K562 (cell line): ENCODE data around the gene PDE1A. TPM values are rescaled to one million over a fixed set of nuclear protein-coding genes. Genes with fewer than 3 reads are reported as not detected.

Source experiments
- ATAC-seq: fragments of 200-7000 bp; cut with Tn5 transposase; 3 replicates; pipeline ENCODE4 v1.9.1; 2020; ENCODE audit warnings: moderate library complexity
- BruUV-seq: library from RNA; stranded (reverse); fragments of 400-500 nt; replicated peaks from 2 replicates; lab custom pipeline; 2021; lab: Mats Ljungman, UMichigan
- CTCF ChIA-PET: fragments of 300-600 bp; formaldehyde crosslinking; extraction: SDS; loops from one replicate; lab custom pipeline; 2021; ENCODE audit warnings: low intra/inter-chr PET ratio; lab: Yijun Ruan, JAX
- POLR2A ChIA-PET: fragments of 300-600, 350-650 bp; sonication (Branson Sonifier 250); formaldehyde crosslinking; extraction: SDS; loops from one replicate; lab custom pipeline; 2021; ENCODE audit warnings: antibody characterized with exemption, inconsistent platforms; lab: Yijun Ruan, JAX
- DNase-seq, 4 experiments: peaks; one replicate each; pipeline versions ENCODE4 v3.0.0 to v3.0.0-alpha.2; 2011 to 2018; ENCODE audit warnings: low spot score in 3 of 4, mixed read lengths in 3 of 4; ENCODE audit errors: extremely low read depth in 1 of 4
- FAIRE-seq: peaks from 2 replicates; lab custom pipeline; 2011; peaks lifted over from hg19 to GRCh38; lab: Jason Lieb, UNC
- H2AFZ ChIP-seq: 2 replicates; pipeline ENCODE4 v1.6.0; 2011; ENCODE audit warnings: low read depth, low read length, control low read depth, inconsistent platforms
- H3K27ac ChIP-seq: fragments of 200-600 bp; 3 replicates; pipeline ENCODE4 v1.8.0; 2011; ENCODE audit warnings: low read depth, mild to moderate bottlenecking, control low read depth, inconsistent platforms, low read length, moderate library complexity, mixed read lengths; ENCODE audit errors: extremely low read depth
- H3K27me3 ChIP-seq, 2 experiments: fragments of 300-600 bp in 1 of 2; 2 replicates in 1 of 2; 3 replicates in 1 of 2; pipeline versions ENCODE4 v1.6.0 to v1.8.0; 2011; ENCODE audit warnings: inconsistent platforms in 2 of 2, low read length in 2 of 2, mild to moderate bottlenecking in 1 of 2, mixed read lengths in 1 of 2, moderate library complexity in 1 of 2; ENCODE audit not compliant: control insufficient read depth in 2 of 2, insufficient read depth in 2 of 2
- H3K36me3 ChIP-seq: fragments of 300-600 bp; 3 replicates; pipeline ENCODE4 v1.8.0; 2011; ENCODE audit warnings: mild to moderate bottlenecking, low read length, inconsistent platforms; ENCODE audit not compliant: control insufficient read depth, insufficient read depth
- H3K4me1 ChIP-seq, 2 experiments: fragments of 200-600 bp in 1 of 2; replicated peaks in 1 of 2; 2 replicates in 1 of 2; 3 replicates in 1 of 2; pipeline versions ENCODE4 v1.5.1 to v1.8.0; 2011; ENCODE audit warnings: inconsistent platforms in 2 of 2, low read length in 2 of 2, mild to moderate bottlenecking in 1 of 2, mixed read lengths in 1 of 2, moderate library complexity in 1 of 2; ENCODE audit not compliant: control insufficient read depth in 2 of 2, insufficient read depth in 2 of 2
- H3K4me2 ChIP-seq: 2 replicates; pipeline ENCODE4 v1.6.1; 2011; ENCODE audit warnings: low read length, control low read depth, inconsistent platforms, mixed read lengths; ENCODE audit not compliant: insufficient read depth
- H3K4me3 ChIP-seq: fragments of 200-600 bp; sonication (generic), shearing (Covaris generic); 2 replicates; pipeline ENCODE4 v1.5.1; 2016; ENCODE audit warnings: control low read depth, inconsistent platforms
- H3K79me2 ChIP-seq: fragments of 200-600 bp; 3 replicates; pipeline ENCODE4 v1.8.0; 2011; ENCODE audit warnings: low read length, inconsistent platforms; ENCODE audit not compliant: control insufficient read depth, insufficient read depth
- H3K9ac ChIP-seq, 2 experiments: 2 replicates each; pipeline versions ENCODE4 v1.6.0 to v1.6.1; 2011; ENCODE audit warnings: low read depth in 2 of 2, low read length in 2 of 2, control low read depth in 1 of 2, inconsistent platforms in 1 of 2, mild to moderate bottlenecking in 1 of 2, mixed read lengths in 1 of 2; ENCODE audit not compliant: insufficient read depth in 1 of 2
- H3K9me1 ChIP-seq: one replicate; pipeline ENCODE4 v1.6.0; 2011; ENCODE audit warnings: inconsistent platforms, mild to moderate bottlenecking, low read length, moderate library complexity; ENCODE audit not compliant: control insufficient read depth, insufficient read depth
- H3K9me3 ChIP-seq: replicated peaks from 2 replicates; pipeline ENCODE4 v1.5.1; 2011; ENCODE audit warnings: low read depth, low read length, inconsistent platforms; ENCODE audit not compliant: control insufficient read depth, insufficient read depth
- H4K20me1 ChIP-seq: replicated peaks from 2 replicates; pipeline ENCODE4 v1.6.1; 2011; ENCODE audit warnings: low read length, inconsistent platforms, mixed read lengths; ENCODE audit not compliant: control insufficient read depth, insufficient read depth
- ADNP ChIP-seq: fragments of 200-800 bp; sonication (Bioruptor generic); IDR thresholded peaks from 2 replicates; pipeline ENCODE4 v1.6.1; 2016; ENCODE audit warnings: missing genetic modification characterization, missing compliant biosample characterization
- CLOCK ChIP-seq: fragments of 250-450 bp; sonication (Bioruptor Pico); IDR thresholded peaks from 2 replicates; pipeline ENCODE4 v1.4.0; 2020; ENCODE audit warnings: mild to moderate bottlenecking, moderate library complexity, borderline replicate concordance
- ELF4 ChIP-seq: fragments of 450-650 bp; formaldehyde crosslinking; IDR thresholded peaks from 2 replicates; pipeline ENCODE4 v1.4.0; 2022; ENCODE audit warnings: missing genetic modification characterization
- EP400 ChIP-seq: fragments of 450-650 bp; IDR thresholded peaks from 2 replicates; pipeline ENCODE4 v1.6.1; 2017; ENCODE audit warnings: antibody characterized with exemption, mild to moderate bottlenecking, moderate library complexity
- ERF ChIP-seq: fragments of 450-650 bp; formaldehyde crosslinking; IDR thresholded peaks from 2 replicates; pipeline ENCODE4 v1.4.0; 2020; ENCODE audit warnings: mild to moderate bottlenecking, mixed read lengths
- FOS ChIP-seq: IDR thresholded peaks from 3 replicates; pipeline ENCODE4 v1.6.1; 2011; ENCODE audit not compliant: insufficient read length; ENCODE audit errors: extremely low read depth
- FOSL1 ChIP-seq: fragments of 200-800 bp; sonication (Bioruptor generic); conservative IDR thresholded peaks from 2 replicates; pipeline ENCODE4 v1.6.1; 2016; ENCODE audit warnings: missing genetic modification characterization, missing compliant biosample characterization
- HSF4 ChIP-seq: fragments of 250-450 bp; sonication (Bioruptor Pico); IDR thresholded peaks from 2 replicates; pipeline ENCODE4 v2.1.2; 2022; ENCODE audit warnings: mild to moderate bottlenecking, moderate library complexity, borderline replicate concordance
- PML ChIP-seq: IDR thresholded peaks from 2 replicates; pipeline ENCODE4 v1.6.1; 2012; ENCODE audit warnings: low read length, inconsistent platforms
- RBM15 ChIP-seq: fragments of 200-400 bp; formaldehyde crosslinking; IDR thresholded peaks from 2 replicates; pipeline ENCODE4 v1.6.1; 2018; ENCODE audit warnings: mild to moderate bottlenecking, low read length, moderate library complexity; ENCODE audit not compliant: insufficient read depth
- RBM17 ChIP-seq: fragments of 200-400 bp; formaldehyde crosslinking; IDR thresholded peaks from 2 replicates; pipeline ENCODE4 v1.6.1; 2017; ENCODE audit warnings: low read depth, mild to moderate bottlenecking, low read length, borderline replicate concordance
- RUNX1 ChIP-seq: sonication (generic); IDR thresholded peaks from 2 replicates; pipeline ENCODE4 v1.6.1; 2016; ENCODE audit warnings: antibody characterized with exemption, low read depth
- TCF3 ChIP-seq: sonication (generic); formaldehyde crosslinking; IDR thresholded peaks from 2 replicates; pipeline ENCODE4 v1.4.0; 2020; ENCODE audit warnings: mild to moderate bottlenecking, missing genetic modification reagents
- U2AF1 ChIP-seq: fragments of 200-400 bp; formaldehyde crosslinking; optimal IDR thresholded peaks from 2 replicates; pipeline ENCODE3; 2017; ENCODE audit warnings: mild to moderate bottlenecking, low read depth, low read length, moderate library complexity
- ZC3H11A ChIP-seq: IDR thresholded peaks from 2 replicates; pipeline ENCODE4 v1.6.1; 2012; ENCODE audit warnings: low read depth, low read length, improper control_type of control experiment
- ZC3H8 ChIP-seq: fragments of 450-650 bp; IDR thresholded peaks from 2 replicates; pipeline ENCODE4 v1.6.1; 2017
- ZNF232 ChIP-seq: sonication (generic); formaldehyde crosslinking; IDR thresholded peaks from 2 replicates; pipeline ENCODE4 v1.8.0; 2022; ENCODE audit warnings: mild to moderate bottlenecking, missing genetic modification reagents
- WGBS: fragments of 100-300 bp; shearing (Covaris generic); methylation state at CpG from one replicate; pipeline ENCODE4 v1.1.6; 2016; ENCODE audit warnings: low coverage, mixed read lengths; ENCODE audit not compliant: insufficient coverage; ENCODE audit errors: missing lambda C conversion rate; 5-methylcytosine and 5-hydroxymethylcytosine counted together
- in situ Hi-C: fragments of 300-500 bp; cut with MboI; formaldehyde crosslinking; loops from 4 replicates; pipeline ENCODE4 v1.15.0; 2018; ENCODE audit warnings: inconsistent platforms, mixed read lengths
- intact Hi-C: fragments of 100-400 bp; cut with micrococcal nuclease; formaldehyde crosslinking; loops from 2 replicates; pipeline ENCODE4 v1.14.2; 2022
- polyA plus RNA-seq, 8 experiments: library from polyadenylated mRNA; depleted of rRNA in 4 of 8; stranded (reverse) in 5 of 8; unstranded in 3 of 8; fragments of >200 nt; fragmentation: Nextera tagmentation in 2 of 8; fragmentation: Illumina TruSeq in 1 of 8; extraction: Ambion mirVana in 2 of 8; extraction: Trizol in 1 of 8; gene quantifications; 2 replicates each; pipeline versions ENCODE4 v1.2.1 to v1.2.3, GENCODE V29; 2011 to 2014; ENCODE audit warnings: inconsistent platforms in 1 of 8, missing spikeins in 1 of 8
- total RNA-seq, 7 experiments: library from RNA; depleted of rRNA in 6 of 7; stranded (reverse); fragments of >200 nt in 6 of 7; fragmentation: Illumina TruSeq in 2 of 7; extraction: Trizol in 2 of 7; gene quantifications; 2 replicates each; pipeline versions ENCODE4 v1.2.1 to v1.2.3, GENCODE V29; 2011 to 2021; ENCODE audit warnings: low replicate concordance in 1 of 7
- TF ChIP-seq, protein P1 (sequence below): fragments of 200-800 bp; sonication (Bioruptor generic); IDR thresholded peaks from 2 replicates; pipeline ENCODE4 v1.6.1; 2016; ENCODE audit warnings: missing genetic modification characterization, missing compliant biosample characterization

The PDE1A gene
- total and polyA plus RNA-seq, 9 of the 15 experiments (the other 6 are each of a cell fraction or from before 2014, with no cell fraction given), result 0.14 to 0.91 (median 0.32) TPM

DNA sequence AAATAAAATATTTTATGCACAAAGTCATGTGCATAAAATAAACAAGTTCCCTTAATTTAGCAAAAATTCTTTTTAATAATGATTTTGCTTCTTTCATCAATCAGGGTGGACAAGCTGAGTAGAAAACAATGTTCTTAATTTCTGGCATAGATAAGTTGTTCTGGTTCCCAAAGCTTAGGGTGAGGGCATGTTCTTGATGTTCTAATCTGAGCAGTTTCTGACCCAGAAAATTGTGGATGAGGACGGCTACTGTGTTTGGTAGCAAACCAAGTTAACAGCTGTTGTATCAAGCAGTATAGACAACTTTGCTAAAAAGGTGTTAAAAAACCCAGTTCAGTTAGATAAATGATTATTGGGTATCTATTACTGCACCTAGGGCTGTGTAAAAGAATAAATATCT lies 158.9 kb downstream of the PDE1A start:
- ATAC-seq, result no peak
- CTCF ChIA-PET, result no interaction called here
- no peak for TF ChIP-seq HSF4
- TF ChIP-seq U2AF1, result no peak
- no peak for TF ChIP-seq FOSL1
- TF ChIP-seq RBM17, result no peak
- no peak for TF ChIP-seq TCF3 (CRISPR knock-in tag)
- TF ChIP-seq RUNX1, result no peak
- TF ChIP-seq, protein P1, sequence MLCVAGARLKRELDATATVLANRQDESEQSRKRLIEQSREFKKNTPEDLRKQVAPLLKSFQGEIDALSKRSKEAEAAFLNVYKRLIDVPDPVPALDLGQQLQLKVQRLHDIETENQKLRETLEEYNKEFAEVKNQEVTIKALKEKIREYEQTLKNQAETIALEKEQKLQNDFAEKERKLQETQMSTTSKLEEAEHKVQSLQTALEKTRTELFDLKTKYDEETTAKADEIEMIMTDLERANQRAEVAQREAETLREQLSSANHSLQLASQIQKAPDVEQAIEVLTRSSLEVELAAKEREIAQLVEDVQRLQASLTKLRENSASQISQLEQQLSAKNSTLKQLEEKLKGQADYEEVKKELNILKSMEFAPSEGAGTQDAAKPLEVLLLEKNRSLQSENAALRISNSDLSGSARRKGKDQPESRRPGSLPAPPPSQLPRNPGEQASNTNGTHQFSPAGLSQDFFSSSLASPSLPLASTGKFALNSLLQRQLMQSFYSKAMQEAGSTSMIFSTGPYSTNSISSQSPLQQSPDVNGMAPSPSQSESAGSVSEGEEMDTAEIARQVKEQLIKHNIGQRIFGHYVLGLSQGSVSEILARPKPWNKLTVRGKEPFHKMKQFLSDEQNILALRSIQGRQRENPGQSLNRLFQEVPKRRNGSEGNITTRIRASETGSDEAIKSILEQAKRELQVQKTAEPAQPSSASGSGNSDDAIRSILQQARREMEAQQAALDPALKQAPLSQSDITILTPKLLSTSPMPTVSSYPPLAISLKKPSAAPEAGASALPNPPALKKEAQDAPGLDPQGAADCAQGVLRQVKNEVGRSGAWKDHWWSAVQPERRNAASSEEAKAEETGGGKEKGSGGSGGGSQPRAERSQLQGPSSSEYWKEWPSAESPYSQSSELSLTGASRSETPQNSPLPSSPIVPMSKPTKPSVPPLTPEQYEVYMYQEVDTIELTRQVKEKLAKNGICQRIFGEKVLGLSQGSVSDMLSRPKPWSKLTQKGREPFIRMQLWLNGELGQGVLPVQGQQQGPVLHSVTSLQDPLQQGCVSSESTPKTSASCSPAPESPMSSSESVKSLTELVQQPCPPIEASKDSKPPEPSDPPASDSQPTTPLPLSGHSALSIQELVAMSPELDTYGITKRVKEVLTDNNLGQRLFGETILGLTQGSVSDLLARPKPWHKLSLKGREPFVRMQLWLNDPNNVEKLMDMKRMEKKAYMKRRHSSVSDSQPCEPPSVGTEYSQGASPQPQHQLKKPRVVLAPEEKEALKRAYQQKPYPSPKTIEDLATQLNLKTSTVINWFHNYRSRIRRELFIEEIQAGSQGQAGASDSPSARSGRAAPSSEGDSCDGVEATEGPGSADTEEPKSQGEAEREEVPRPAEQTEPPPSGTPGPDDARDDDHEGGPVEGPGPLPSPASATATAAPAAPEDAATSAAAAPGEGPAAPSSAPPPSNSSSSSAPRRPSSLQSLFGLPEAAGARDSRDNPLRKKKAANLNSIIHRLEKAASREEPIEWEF (CRISPR knock-in tag), result no peak
- no peak for TF ChIP-seq CLOCK (CRISPR knock-in tag)
- no peak for TF ChIP-seq ZNF232 (CRISPR knock-in tag)
- TF ChIP-seq ERF (CRISPR knock-in tag), result no peak
- no peak for TF ChIP-seq ZC3H8
- TF ChIP-seq FOS, result no peak
- no peak for TF ChIP-seq RBM15
- TF ChIP-seq ADNP (tag), result no peak
- TF ChIP-seq PML, result no peak
- no peak for TF ChIP-seq EP400
- TF ChIP-seq ZC3H11A, result no peak
- no peak for TF ChIP-seq ELF4 (CRISPR knock-in tag)

More for the DNA sequence above, 158.9 kb downstream of the PDE1A start:
- Histone ChIP-seq H3K4me2 (no peak overlapping the region), H3K9ac (no peak overlapping the region), H2AFZ (no peak overlapping the region), H3K27me3 (no peaks in the 10 kb centered on the region), H3K9me1 (no peaks in the 10 kb centered on the region), H3K4me3 (no peak overlapping the region), H3K9me3 (no peaks in the 10 kb centered on the region), H3K79me2 (no peaks in the 10 kb centered on the region), H3K4me1 (no peaks in the 10 kb centered on the region), H4K20me1 (no peaks in the 10 kb centered on the region), H3K36me3 (no peaks in the 10 kb centered on the region), H3K27ac (no peak overlapping the region)
- POLR2A ChIA-PET, result no interaction called here
- in situ Hi-C loops (no loop called here), intact Hi-C loops (no loop called here)
- no TSS peak for BruUV-seq
- no peak for DNase-seq
- no peak for FAIRE-seq
- WGBS, result 5% methylated on average over 1 of the region's 1 CpG
